ENCODE measurements around the gene SERPINA5.
"Not testable (repeated sequence)": the region's sequence is repeated elsewhere in the genome, so short reads cannot be mapped to it uniquely, and the experiment has no call there.

The SERPINA5 gene

GRCh38 chr14:94624537-94625352 is 43.5 kb downstream of the SERPINA5 start:
- DNase-seq, result no peak

GRCh38 chr14:94625353-94625635 is 44.1 kb downstream of the SERPINA5 start:
- DNase-seq, result no peak

- DNase-seq, result no peak
These were observed 47.4 kb downstream of the SERPINA5 start for GRCh38 chr14:94628578-94628977.

- DNase-seq, result no peak
These were observed 49.2 kb downstream of the SERPINA5 start for GRCh38 chr14:94630396-94630795.

GRCh38 chr14:94631050-94631449 is 49.8 kb downstream of the SERPINA5 start:
- DNase-seq, result no peak

GRCh38 chr14:94631536-94632304 is 50.5 kb downstream of the SERPINA5 start:
- DNase-seq, result no peak

- no peak for DNase-seq
These were observed 51.0 kb downstream of the SERPINA5 start for GRCh38 chr14:94632305-94632590.

GRCh38 chr14:94633121-94633520 is 51.9 kb downstream of the SERPINA5 start:
- DNase-seq, result no peak

GRCh38 chr14:94635154-94635553 is 53.9 kb downstream of the SERPINA5 start:
- no peak for DNase-seq

GRCh38 chr14:94636744-94637412 is 55.7 kb downstream of the SERPINA5 start:
- DNase-seq, result no peak

- not testable (repeated sequence) for DNase-seq
These were observed 56.6 kb downstream of the SERPINA5 start for GRCh38 chr14:94637814-94638213.

- DNase-seq, result no peak
These were observed 57.1 kb downstream of the SERPINA5 start for GRCh38 chr14:94638339-94638738.

GRCh38 chr14:94638961-94639817 is 58.0 kb downstream of the SERPINA5 start:
- no peak for DNase-seq

- no peak for DNase-seq
These were observed 59.8 kb downstream of the SERPINA5 start for GRCh38 chr14:94640721-94641631.

GRCh38 chr14:94641632-94641955 is 60.4 kb downstream of the SERPINA5 start:
- no peak for DNase-seq

Data from activated CD4-positive, alpha-beta T cell treated with anti-CD3 and anti-CD28 coated beads, Interleukin-2, Interleukin-6, amounts not matched to agents 100 ng/mL and 50 ng/mL, durations not matched to agents 16 hours and 8 hours (primary cell).